ENCODE measurements around the gene FCHSD2.

- TF ChIP-seq CTCF (IDR thresholded peaks at IDR 0.05 in 8 of 11, conservative IDR thresholded peaks at IDR 0.05 in 3 of 11) = no peak
- TF ChIP-seq POLR2AphosphoS5 (IDR thresholded peaks at IDR 0.05) = no peak
- TF ChIP-seq POLR2A (IDR thresholded peaks at IDR 0.05) = no peak
These were observed 34.5 kb downstream of the FCHSD2 start for GRCh38 chr11:73107597-73107996.
